Stimulated activated naive CD4-positive, alpha-beta T cell treated with Interleukin-2 at 50 U/mL for 16 hours (primary cell): ENCODE measurements around the gene KLHL1.

Experiments
- DNase-seq: peaks from one replicate; lab custom pipeline; 2025; lab: John Stamatoyannopoulos, UW

Gene KLHL1

GRCh38 chr13:69683921-69684686, 424.1 kb downstream of the KLHL1 start:
- DNase-seq, result no peak

- DNase-seq, result no peak
Measured at GRCh38 chr13:69681722-69682121, 426.5 kb downstream of the KLHL1 start.

- DNase-seq, result no peak
Measured at GRCh38 chr13:69677343-69677742, 430.9 kb downstream of the KLHL1 start.

GRCh38 chr13:69676286-69676685, 432.0 kb downstream of the KLHL1 start:
- no peak for DNase-seq

- DNase-seq, result no peak
Measured at GRCh38 chr13:69660155-69660554, 448.1 kb downstream of the KLHL1 start.

- DNase-seq, result no peak
Measured at GRCh38 chr13:69657676-69658075, 450.6 kb downstream of the KLHL1 start.

GRCh38 chr13:69654392-69654791, 453.9 kb downstream of the KLHL1 start:
- no peak for DNase-seq
